SK-MEL-5 (cell line): Measurements from ENCODE around the gene ZNF518A. TPM values are rescaled to one million over a fixed set of nuclear protein-coding genes. Genes with fewer than 3 reads are reported as not detected.

Experiments
- DNase-seq: peaks from one replicate; pipeline ENCODE4 v3.0.0-alpha.2; 2016; ENCODE audit warnings: low read depth, low spot score
- in situ Hi-C: cut with HindIII; loops from 2 replicates; pipeline ENCODE4 v1.10.0; 2016; ENCODE audit warnings: low sequenced_read_pairs, high pct_unique_total_duplicates, low pct_unique_long_range_greater_than_20kb
- small RNA-seq, 2 experiments: library from RNA; depleted of rRNA; stranded (forward); fragments of <200 nt; gene quantifications; one replicate each; pipeline ENCODE3, GENCODE V24; 2014
- total RNA-seq: library from RNA; depleted of rRNA; stranded (reverse); fragments of >200 nt; shearing (Covaris generic); gene quantifications from 2 replicates; pipeline ENCODE4 v1.2.3, GENCODE V29; 2014; rRNA removed

Gene ZNF518A
- total RNA-seq, 1 experiment from 2014 or later: 17.3 TPM

GRCh38 chr10:96205580-96205979 is 75.5 kb downstream of the ZNF518A start:
- in situ Hi-C loops: no loop called here
- DNase-seq: no peak

- in situ Hi-C loops: no loop called here
- no peak for DNase-seq
Measured at GRCh38 chr10:96208271-96208670, 78.2 kb downstream of the ZNF518A start.

GRCh38 chr10:96208946-96209345 is 78.8 kb downstream of the ZNF518A start:
- in situ Hi-C loops: no loop called here
- no peak for DNase-seq

- in situ Hi-C loops: no loop called here
- no peak for DNase-seq
Measured at GRCh38 chr10:96211764-96212163, 81.7 kb downstream of the ZNF518A start.

- in situ Hi-C loops: no loop called here
- DNase-seq: no peak
Measured at GRCh38 chr10:96212911-96213310, 82.8 kb downstream of the ZNF518A start.

Small RNAs within 50 kb of the gene (small RNA-seq; reads per million reads assigned to genes)
- 0.02 to 0.05 reads per million in 2 experiments for gene RNU6-271P

Other genes with a start within 250 kb of the ZNF518A start
- not detected in 2 replicates for gene CC2D2B, start 222.3 kb upstream of the ZNF518A start, total RNA-seq
- 4.7 and 5.2 TPM in 2 replicates for gene CCNJ, start 86.7 kb upstream of the ZNF518A start, total RNA-seq
- not detected in 2 replicates for gene BLNK, start 141.3 kb downstream of the ZNF518A start, total RNA-seq
- not detected in 2 replicates for gene DNTT, start 174.1 kb downstream of the ZNF518A start, total RNA-seq
- not detected in 2 replicates for gene OPALIN, start 228.7 kb downstream of the ZNF518A start, total RNA-seq